GM12892 (cell line): ENCODE results near the gene LRP11.

Source experiments
- POLR2A ChIP-seq: IDR thresholded peaks from 2 replicates; pipeline ENCODE4 v1.6.1; 2011; ENCODE audit warnings: low read depth, low read length, control low read depth
- TAF1 ChIP-seq: IDR thresholded peaks from 2 replicates; pipeline ENCODE4 v1.6.1; 2011; ENCODE audit warnings: low read depth, mild to moderate bottlenecking, control low read depth, low read length, borderline replicate concordance

DNA sequence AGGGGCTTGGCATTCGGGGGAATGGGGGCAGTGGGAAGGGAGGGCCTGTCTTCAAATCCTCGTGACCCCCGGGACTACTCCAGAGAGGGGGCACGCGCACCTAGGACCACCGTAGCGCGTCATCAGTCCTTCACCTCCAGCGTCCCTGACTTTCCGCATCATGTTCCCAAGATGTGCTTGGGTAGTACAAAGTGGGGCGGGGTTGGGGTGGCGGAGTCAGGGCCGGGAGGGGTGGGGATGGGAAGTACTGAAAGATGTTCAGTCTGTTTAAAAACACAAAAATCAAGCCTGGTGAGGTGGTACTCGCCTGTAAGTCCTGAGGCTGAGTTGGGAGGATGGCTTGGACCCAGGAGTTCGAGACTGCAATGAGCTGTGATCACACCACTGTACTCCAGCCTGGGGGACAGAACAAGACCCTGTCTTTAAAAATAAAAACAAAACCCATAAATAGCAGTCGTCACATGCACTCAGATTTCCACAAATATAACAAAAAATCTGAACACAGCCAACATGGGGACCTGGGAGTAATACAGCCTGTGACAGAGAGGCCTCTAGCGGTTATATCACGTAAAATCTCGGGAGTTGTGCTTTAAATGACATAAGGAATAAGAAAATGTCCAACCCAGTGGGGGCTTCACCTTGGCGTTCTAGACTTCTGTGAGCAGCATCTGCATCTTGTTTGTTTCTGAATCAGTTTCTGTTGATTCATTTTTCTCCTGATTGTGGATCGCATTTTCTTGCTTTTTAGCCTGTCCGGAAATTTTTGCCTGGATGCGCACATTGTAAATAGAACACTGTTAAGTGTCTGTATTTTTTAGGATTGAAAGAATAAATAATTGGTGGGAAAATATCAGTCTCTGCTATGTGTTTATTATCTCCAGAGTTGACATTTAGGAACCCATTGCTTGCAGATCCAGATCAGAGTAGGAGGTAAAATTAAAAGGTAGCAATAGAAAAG lies 698 bp upstream of the LRP11 start:
- no peak for TF ChIP-seq TAF1
- no peak for TF ChIP-seq POLR2A
